Activated CD4-positive, alpha-beta memory T cell treated with anti-CD3 and anti-CD28 coated beads for 36 hours (primary cell): ENCODE results near the gene TEX14. TPM values are rescaled to one million over a fixed set of nuclear protein-coding genes. Genes with fewer than 3 reads are reported as not detected.

ENCODE experiments used
- total RNA-seq, 2 experiments: library from RNA; stranded (reverse); gene quantifications; one replicate each; pipeline ENCODE4 v1.2.3, GENCODE V29; 2021

Gene TEX14
- total RNA-seq, 2 experiments from 2014 or later, result 0.14 to 0.17 TPM

Other genes starting within 250 kb of the TEX14 start
- 1 to 10 TPM; 2.9 to 3.0 TPM for gene HSF5, start 203.6 kb downstream of the TEX14 start, total RNA-seq
- 10 to 100 TPM; 61.6 to 66.5 TPM for gene MTMR4, start 177.4 kb downstream of the TEX14 start, total RNA-seq
- gene RAD51C, start 557 bp upstream of the TEX14 start, total RNA-seq, result 10 to 100 TPM; 64.0 to 66.0 TPM
- under 1 TPM in 1 of 2 experiments, not detected in 1; 0.02 TPM for gene PPM1E, start 63.8 kb upstream of the TEX14 start, total RNA-seq